LNCaP clone FGC (cell line): Measurements from ENCODE around the gene IER5.
"Not testable (repeated sequence)": the region's sequence is repeated elsewhere in the genome, so short reads cannot be mapped to it uniquely, and the experiment has no call there.

Experiments
- DNase-seq: peaks from one replicate; pipeline ENCODE4 v3.0.0-alpha.2; 2011; ENCODE audit warnings: low read depth
- H3K4me3 ChIP-seq: 2 replicates; pipeline ENCODE4 v1.5.1; 2011; ENCODE audit warnings: mild to moderate bottlenecking, low read depth, low read length, control low read depth
- CTCF ChIP-seq: IDR thresholded peaks from 2 replicates; pipeline ENCODE4 v1.5.1; 2012; ENCODE audit warnings: mild to moderate bottlenecking; ENCODE audit not compliant: control insufficient read depth, insufficient read depth; ENCODE audit errors: extremely low read depth

Gene IER5

GRCh38 chr1:181114574-181115367 lies 26.3 kb downstream of the IER5 start:
- TF ChIP-seq CTCF = no peak
- H3K4me3 ChIP-seq = no peak overlapping the region
- DNase-seq = no peak

- no peak for DNase-seq
- TF ChIP-seq CTCF = no peak
- no peak overlapping the region for H3K4me3 ChIP-seq
Observed at GRCh38 chr1:181115368-181115684, 26.8 kb downstream of the IER5 start.

- not testable (repeated sequence) for DNase-seq, H3K4me3 ChIP-seq
Observed at GRCh38 chr1:181115971-181116370, 27.5 kb downstream of the IER5 start.

GRCh38 chr1:181116819-181117390 lies 28.4 kb downstream of the IER5 start:
- DNase-seq = no peak
- no peak overlapping the region for H3K4me3 ChIP-seq
- TF ChIP-seq CTCF = no peak

- no peak for TF ChIP-seq CTCF
- H3K4me3 ChIP-seq = no peak overlapping the region
- DNase-seq = peak; percentile 73
Observed at GRCh38 chr1:181117648-181118449, 29.3 kb downstream of the IER5 start.

GRCh38 chr1:181119093-181119989 lies 30.8 kb downstream of the IER5 start:
- H3K4me3 ChIP-seq = no peak overlapping the region
- TF ChIP-seq CTCF = no peak
- DNase-seq = no peak
